Ammon's horn (tissue), 1 donor: Measurements from ENCODE around the gene OR2V2.

Experiments
- DNase-seq: peaks from one replicate; pipeline ENCODE4 v3.0.0-alpha.2; 2016; ENCODE audit warnings: low spot score

Gene OR2V2

DNA sequence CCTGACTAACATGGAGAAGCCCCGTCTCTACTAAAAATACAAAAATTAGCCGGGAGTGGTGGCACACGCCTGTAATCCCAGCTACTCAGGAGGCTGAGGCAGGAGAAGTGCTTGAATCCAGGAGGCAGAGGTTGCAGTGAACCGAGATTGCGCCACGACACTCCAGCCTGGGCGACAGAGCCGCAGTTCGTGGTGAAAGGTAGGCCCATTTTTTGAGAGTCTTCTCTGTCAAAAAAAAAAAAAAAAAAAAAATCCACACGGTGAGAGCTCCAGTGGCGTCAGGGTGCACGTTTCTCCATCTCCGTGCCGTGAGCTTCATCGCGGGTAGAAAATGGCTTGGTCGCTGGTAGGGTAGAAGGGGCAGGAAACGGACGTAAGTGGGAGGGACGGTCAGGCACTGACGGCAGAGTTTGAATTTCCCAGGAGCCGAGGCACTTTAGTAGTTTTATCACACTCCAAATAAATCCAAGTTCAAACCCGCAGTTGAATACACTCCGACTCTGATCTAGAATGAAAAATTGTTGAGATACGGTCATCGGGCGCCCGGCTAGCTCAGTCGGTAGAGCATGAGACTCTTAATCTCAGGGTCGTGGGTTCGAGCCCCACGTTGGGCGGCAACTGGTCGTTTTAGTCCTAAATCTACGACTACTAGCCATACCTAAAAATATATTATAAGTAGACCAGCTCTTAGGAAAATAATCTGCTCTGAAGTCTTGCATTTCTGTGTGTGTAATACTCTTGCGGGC, 60.0 kb downstream of the OR2V2 start:
- peak; percentile 80 for DNase-seq

GRCh38 chr5:181207960-181208253, 60.5 kb downstream of the OR2V2 start:
- no peak for DNase-seq
